B cell (primary cell): ENCODE measurements around the gene FAM111A.

Source experiments
- EZH2 ChIP-seq: IDR thresholded peaks from 2 replicates; pipeline ENCODE4 v1.6.1; 2012; ENCODE audit warnings: borderline replicate concordance, low read depth, mild to moderate bottlenecking, moderate library complexity, low read length; ENCODE audit not compliant: insufficient read depth, poor library complexity, severe bottlenecking
- TF ChIP-seq, protein P1 (sequence below): fragments of 200-600 bp; IDR thresholded peaks from one replicate; pipeline ENCODE4 v1.8.0; 2022; ENCODE audit warnings: antibody characterized with exemption, mild to moderate bottlenecking

DNA sequence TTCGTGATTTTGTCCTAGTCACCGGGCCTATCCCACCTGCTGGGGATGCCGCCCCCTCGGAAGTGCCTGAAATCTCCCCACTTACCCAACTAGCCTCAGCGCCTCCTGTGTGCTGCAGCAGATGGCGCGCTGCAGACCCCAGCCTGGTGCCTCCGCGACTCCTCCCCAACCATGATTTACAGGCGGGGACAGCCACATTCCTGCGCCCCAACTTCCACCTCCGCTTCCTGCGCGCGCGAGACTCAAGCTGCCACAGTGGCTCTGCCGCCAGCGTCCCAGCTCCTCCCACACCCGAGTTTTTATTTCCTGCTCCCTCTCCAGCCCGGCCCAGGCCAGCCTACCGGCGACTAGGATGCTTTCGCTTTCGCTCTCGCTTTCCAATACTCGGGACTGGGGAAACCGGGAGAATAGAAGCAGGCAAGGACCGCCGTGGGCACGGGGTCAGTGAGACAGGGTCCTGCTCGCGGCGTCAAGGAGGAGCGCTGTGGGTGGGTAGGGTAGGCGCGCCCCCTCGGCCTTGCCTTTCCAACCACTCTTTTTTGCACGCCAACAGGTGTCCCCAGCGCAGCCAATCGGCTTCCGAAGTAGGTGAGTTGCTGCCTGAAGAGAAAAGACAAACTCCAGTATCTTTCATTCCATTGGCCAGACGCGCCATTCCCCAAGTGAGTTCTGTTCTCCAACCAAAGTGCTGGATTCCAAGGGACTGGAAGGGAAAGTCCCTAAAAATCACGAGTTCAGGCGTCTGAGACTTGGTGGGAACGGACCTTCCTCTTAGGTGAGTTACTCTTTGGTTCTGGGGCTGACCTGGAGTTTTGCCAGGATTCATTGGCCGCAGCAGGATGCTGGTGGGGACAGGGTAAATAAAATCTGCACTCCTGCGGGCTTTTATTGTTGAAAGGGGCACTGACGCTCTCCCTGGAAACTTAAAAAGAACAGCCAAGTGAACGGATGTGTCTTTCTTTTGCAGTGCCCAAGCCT is at the start of gene FAM111A:
- TF ChIP-seq, protein P1, sequence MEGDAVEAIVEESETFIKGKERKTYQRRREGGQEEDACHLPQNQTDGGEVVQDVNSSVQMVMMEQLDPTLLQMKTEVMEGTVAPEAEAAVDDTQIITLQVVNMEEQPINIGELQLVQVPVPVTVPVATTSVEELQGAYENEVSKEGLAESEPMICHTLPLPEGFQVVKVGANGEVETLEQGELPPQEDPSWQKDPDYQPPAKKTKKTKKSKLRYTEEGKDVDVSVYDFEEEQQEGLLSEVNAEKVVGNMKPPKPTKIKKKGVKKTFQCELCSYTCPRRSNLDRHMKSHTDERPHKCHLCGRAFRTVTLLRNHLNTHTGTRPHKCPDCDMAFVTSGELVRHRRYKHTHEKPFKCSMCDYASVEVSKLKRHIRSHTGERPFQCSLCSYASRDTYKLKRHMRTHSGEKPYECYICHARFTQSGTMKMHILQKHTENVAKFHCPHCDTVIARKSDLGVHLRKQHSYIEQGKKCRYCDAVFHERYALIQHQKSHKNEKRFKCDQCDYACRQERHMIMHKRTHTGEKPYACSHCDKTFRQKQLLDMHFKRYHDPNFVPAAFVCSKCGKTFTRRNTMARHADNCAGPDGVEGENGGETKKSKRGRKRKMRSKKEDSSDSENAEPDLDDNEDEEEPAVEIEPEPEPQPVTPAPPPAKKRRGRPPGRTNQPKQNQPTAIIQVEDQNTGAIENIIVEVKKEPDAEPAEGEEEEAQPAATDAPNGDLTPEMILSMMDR = no peak
- no peak for TF ChIP-seq EZH2
